GM20000 (cell line): Measurements from ENCODE around the gene CSK.

Source experiments
- DNase-seq: peaks from one replicate; pipeline ENCODE4 v3.0.0; 2012; ENCODE audit warnings: low spot score
- TF ChIP-seq, protein P1 (sequence below): IDR thresholded peaks from 2 replicates; pipeline ENCODE4 v1.5.1; 2012; ENCODE audit warnings: mild to moderate bottlenecking, control low read depth; ENCODE audit errors: extremely low read depth, missing control alignments

CSK gene

GRCh38 chr15:74838137-74838516, 56.2 kb downstream of the CSK start:
- no peak for DNase-seq
- TF ChIP-seq, protein P1, sequence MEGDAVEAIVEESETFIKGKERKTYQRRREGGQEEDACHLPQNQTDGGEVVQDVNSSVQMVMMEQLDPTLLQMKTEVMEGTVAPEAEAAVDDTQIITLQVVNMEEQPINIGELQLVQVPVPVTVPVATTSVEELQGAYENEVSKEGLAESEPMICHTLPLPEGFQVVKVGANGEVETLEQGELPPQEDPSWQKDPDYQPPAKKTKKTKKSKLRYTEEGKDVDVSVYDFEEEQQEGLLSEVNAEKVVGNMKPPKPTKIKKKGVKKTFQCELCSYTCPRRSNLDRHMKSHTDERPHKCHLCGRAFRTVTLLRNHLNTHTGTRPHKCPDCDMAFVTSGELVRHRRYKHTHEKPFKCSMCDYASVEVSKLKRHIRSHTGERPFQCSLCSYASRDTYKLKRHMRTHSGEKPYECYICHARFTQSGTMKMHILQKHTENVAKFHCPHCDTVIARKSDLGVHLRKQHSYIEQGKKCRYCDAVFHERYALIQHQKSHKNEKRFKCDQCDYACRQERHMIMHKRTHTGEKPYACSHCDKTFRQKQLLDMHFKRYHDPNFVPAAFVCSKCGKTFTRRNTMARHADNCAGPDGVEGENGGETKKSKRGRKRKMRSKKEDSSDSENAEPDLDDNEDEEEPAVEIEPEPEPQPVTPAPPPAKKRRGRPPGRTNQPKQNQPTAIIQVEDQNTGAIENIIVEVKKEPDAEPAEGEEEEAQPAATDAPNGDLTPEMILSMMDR, result no peak

GRCh38 chr15:74838746-74839525, 57.1 kb downstream of the CSK start:
- TF ChIP-seq, protein P1, result no peak
- no peak for DNase-seq

GRCh38 chr15:74839526-74840395, 57.9 kb downstream of the CSK start:
- DNase-seq, result no peak

DNA sequence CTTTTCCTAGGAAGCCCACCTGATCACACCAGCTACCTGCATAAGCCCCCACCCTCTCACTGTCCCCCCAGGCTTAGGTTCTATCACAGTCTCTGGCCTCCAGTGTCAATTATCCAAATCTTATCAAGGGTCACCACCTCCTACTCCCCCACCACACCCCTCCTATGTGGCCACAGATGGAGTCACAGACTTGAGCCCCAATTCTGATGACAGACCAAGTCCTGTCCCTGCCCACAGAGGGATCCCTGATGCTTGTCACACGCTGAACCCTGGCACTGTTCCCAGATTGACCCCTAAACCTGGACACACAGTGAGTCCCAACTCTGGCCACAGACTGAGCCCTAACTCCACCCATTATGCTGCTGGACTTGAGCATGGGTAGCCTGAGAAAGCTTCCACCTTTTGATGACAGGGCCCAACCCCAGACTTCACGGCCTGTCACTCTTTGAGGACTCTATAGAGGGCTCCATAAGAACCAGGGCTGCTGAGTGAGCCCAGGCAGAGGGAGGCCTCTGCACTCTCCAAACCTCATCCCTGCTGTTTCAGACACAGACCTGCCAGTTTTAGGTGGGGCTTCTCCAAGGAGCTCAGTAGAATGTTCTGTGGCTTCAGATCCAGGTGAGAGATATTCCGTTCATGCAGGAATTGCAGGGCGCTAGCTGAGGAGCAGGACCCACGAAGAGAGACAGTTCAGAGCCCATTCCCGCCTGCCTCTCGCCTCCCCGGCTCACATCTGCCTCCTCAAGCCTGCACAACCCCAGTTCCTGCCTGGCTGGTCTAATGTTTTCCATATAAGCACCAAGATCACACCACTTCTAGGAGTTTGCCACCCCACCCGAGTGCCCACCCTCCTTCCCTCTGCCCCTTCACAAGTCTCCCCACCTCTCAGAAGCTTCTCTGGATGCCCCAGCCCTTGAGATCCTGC, 59.2 kb downstream of the CSK start:
- DNase-seq, result no peak
- TF ChIP-seq, protein P1, result no peak

More at GRCh38 chr15:74839526-74840395, 57.9 kb downstream of the CSK start:
- TF ChIP-seq, protein P1, result no peak

DNA sequence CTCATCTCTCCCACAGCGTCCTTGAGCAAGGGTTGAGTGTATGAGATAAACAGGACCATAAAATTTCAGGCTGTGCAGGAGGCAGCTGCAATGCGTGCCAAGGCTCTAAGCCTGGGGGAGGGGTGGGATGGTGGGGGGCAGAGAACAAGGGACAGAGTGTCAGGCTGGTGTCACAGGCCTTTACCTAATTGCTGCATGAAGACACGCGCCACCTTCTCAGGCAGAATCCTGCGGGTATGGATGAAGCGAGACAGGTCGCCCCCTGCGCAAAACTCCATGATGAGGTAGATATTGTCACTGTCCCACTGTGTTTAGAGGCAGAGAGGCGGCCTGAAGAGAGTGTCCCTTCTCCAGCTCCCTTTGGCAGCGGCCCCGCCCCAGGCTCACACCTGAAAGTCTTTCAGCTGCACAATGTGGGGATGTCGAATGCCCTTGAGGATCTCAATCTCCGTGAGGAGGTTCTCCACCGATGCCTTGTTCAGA, 60.1 kb downstream of the CSK start:
- peak; percentile 12 for DNase-seq
- TF ChIP-seq, protein P1, result no peak

- DNase-seq, result peak; percentile 99
- TF ChIP-seq, protein P1, result peak; percentile 84
These were observed 60.9 kb downstream of the CSK start, which contains the start of gene ULK3 for GRCh38 chr15:74842581-74843444. Gene ULK3 (minus strand): TSS chr15:74843156. CDS start chr15:74843105, 51 bp downstream.
